HG02885 (cell line): ENCODE data around the gene SP140L.
"Not testable (repeated sequence)": the region's sequence is repeated elsewhere in the genome, so short reads cannot be mapped to it uniquely, and the experiment has no call there.

Experiments used
- ATAC-seq: cut with Tn5 transposase; IDR thresholded peaks from one replicate; pipeline ENCODE4 v1.9.1; 2021; ENCODE audit warnings: mild to moderate bottlenecking; ENCODE audit not compliant: unreplicated experiment, poor library complexity

Gene SP140L

GRCh38 chr2:230326453-230327417 lies at the start of gene SP140L:
Gene SP140L (plus strand): TSS chr2:230327193. CDS start chr2:230327270, 77 bp downstream.
- ATAC-seq = peak; percentile 95

GRCh38 chr2:230282936-230283335 lies 44.1 kb upstream of the SP140L start:
- no peak for ATAC-seq

- ATAC-seq = no peak
These were observed 40.9 kb upstream of the SP140L start for GRCh38 chr2:230286048-230286447.

GRCh38 chr2:230289311-230289710 lies 37.7 kb upstream of the SP140L start:
- not testable (repeated sequence) for ATAC-seq

- no peak for ATAC-seq
These were observed 31.8 kb upstream of the SP140L start for GRCh38 chr2:230295192-230295591.

GRCh38 chr2:230296917-230297316 lies 30.1 kb upstream of the SP140L start:
- no peak for ATAC-seq

GRCh38 chr2:230299618-230300017 lies 27.4 kb upstream of the SP140L start:
- ATAC-seq = no peak

GRCh38 chr2:230305416-230306275 lies 21.3 kb upstream of the SP140L start:
- ATAC-seq = no peak

- no peak for ATAC-seq
These were observed 20.5 kb upstream of the SP140L start for GRCh38 chr2:230306474-230306873.

GRCh38 chr2:230307485-230307884 lies 19.5 kb upstream of the SP140L start:
- ATAC-seq = no peak

- no peak for ATAC-seq
These were observed 18.5 kb upstream of the SP140L start for GRCh38 chr2:230308402-230309000.

GRCh38 chr2:230310792-230311191 lies 16.2 kb upstream of the SP140L start:
- ATAC-seq = not testable (repeated sequence)

GRCh38 chr2:230311634-230312033 lies 15.4 kb upstream of the SP140L start:
- not testable (repeated sequence) for ATAC-seq

- ATAC-seq = no peak
These were observed 14.4 kb upstream of the SP140L start for GRCh38 chr2:230312638-230313037.

GRCh38 chr2:230317366-230317765 lies 9.6 kb upstream of the SP140L start:
- ATAC-seq = no peak

GRCh38 chr2:230318190-230319121 lies 8.5 kb upstream of the SP140L start:
- peak; percentile 51 for ATAC-seq

- ATAC-seq = peak; percentile 84
These were observed 7.7 kb upstream of the SP140L start for GRCh38 chr2:230319211-230319862.

- no peak for ATAC-seq
These were observed 6.0 kb upstream of the SP140L start for GRCh38 chr2:230321031-230321430.
